ENCODE results near the gene EIPR1.
A peak's percentile ranks its signal among the peaks of the same experiment; 100 is the strongest.
"Not testable (repeated sequence)": the region's sequence is repeated elsewhere in the genome, so short reads cannot be mapped to it uniquely, and the experiment has no call there.

The EIPR1 gene

GRCh38 chr2:3403587-3404334, 26.1 kb upstream of the EIPR1 start:
- DNase-seq (ENCODE audit: low read depth in 4 of 4, low spot score in 1 of 4) = no peak

- no peak for DNase-seq (ENCODE audit: low read depth in 4 of 4, low spot score in 1 of 4)
Measured at GRCh38 chr2:3399829-3400228, 22.2 kb upstream of the EIPR1 start.

- DNase-seq (ENCODE audit: low read depth in 4 of 4, low spot score in 1 of 4) = no peak
Measured at GRCh38 chr2:3399381-3399780, 21.8 kb upstream of the EIPR1 start.

GRCh38 chr2:3398857-3399256, 21.2 kb upstream of the EIPR1 start:
- DNase-seq (ENCODE audit: low read depth in 4 of 4, low spot score in 1 of 4) = no peak

- no peak for DNase-seq (ENCODE audit: low read depth in 4 of 4, low spot score in 1 of 4)
Measured at GRCh38 chr2:3396920-3397559, 19.4 kb upstream of the EIPR1 start.

- DNase-seq (ENCODE audit: low read depth in 4 of 4, low spot score in 1 of 4) = no peak
Measured at GRCh38 chr2:3392216-3392615, 14.6 kb upstream of the EIPR1 start.

- DNase-seq (ENCODE audit: low read depth in 4 of 4, low spot score in 1 of 4) = no peak
Measured at GRCh38 chr2:3390041-3390440, 12.4 kb upstream of the EIPR1 start.

- no peak for DNase-seq (ENCODE audit: low read depth in 4 of 4, low spot score in 1 of 4)
Measured at GRCh38 chr2:3389193-3389592, 11.6 kb upstream of the EIPR1 start.

- DNase-seq (ENCODE audit: low read depth in 4 of 4, low spot score in 1 of 4) = no peak
Measured at GRCh38 chr2:3388412-3388738, 10.8 kb upstream of the EIPR1 start.

GRCh38 chr2:3387644-3388411, 10.2 kb upstream of the EIPR1 start:
- DNase-seq (ENCODE audit: low read depth in 4 of 4, low spot score in 1 of 4) = no peak

- no peak for DNase-seq (ENCODE audit: low read depth in 4 of 4, low spot score in 1 of 4)
Measured at GRCh38 chr2:3387011-3387410, 9.4 kb upstream of the EIPR1 start.

GRCh38 chr2:3386448-3386958, 8.9 kb upstream of the EIPR1 start:
- no peak for DNase-seq (ENCODE audit: low read depth in 4 of 4, low spot score in 1 of 4)

- DNase-seq (ENCODE audit: low read depth in 4 of 4, low spot score in 1 of 4) = peak; percentile 80 to 92 (median 90)
Measured at GRCh38 chr2:3379647-3380534, 2.3 kb upstream of the EIPR1 start, which contains the start of gene TRAPPC12. Gene TRAPPC12, plus strand, starts transcription at chr2:3379694. Its CDS starts 7,930 bp downstream, at chr2:3387624.

- no peak for DNase-seq (ENCODE audit: low read depth in 4 of 4, low spot score in 1 of 4)
Measured at GRCh38 chr2:3379339-3379646, 1.7 kb upstream of the EIPR1 start.

GRCh38 chr2:3377279-3377611, 373 bp downstream of the EIPR1 start:
- DNase-seq (ENCODE audit: low read depth in 4 of 4, low spot score in 1 of 4) = no peak

GRCh38 chr2:3376821-3377220, 797 bp downstream of the EIPR1 start:
- DNase-seq (ENCODE audit: low read depth in 4 of 4, low spot score in 1 of 4) = no peak

GRCh38 chr2:3369340-3370181, 8.1 kb downstream of the EIPR1 start:
- not testable (repeated sequence) for DNase-seq (ENCODE audit: low read depth in 4 of 4, low spot score in 1 of 4)

- DNase-seq (ENCODE audit: low read depth in 4 of 4, low spot score in 1 of 4) = no peak
Measured at GRCh38 chr2:3368261-3368722, 9.3 kb downstream of the EIPR1 start.

- no peak for DNase-seq (ENCODE audit: low read depth in 4 of 4, low spot score in 1 of 4)
Measured at GRCh38 chr2:3365219-3365618, 12.4 kb downstream of the EIPR1 start.

Data from stimulated activated CD4-positive, alpha-beta T cell treated with anti-CD3 and anti-CD28 coated beads, Interleukin-1b, Interleukin-23, amount 100 ng/mL, for 24 hours (primary cell).